Measurements from ENCODE around the gene FAM171A2.
A peak's percentile ranks its signal among the peaks of the same experiment; 100 is the strongest.

The FAM171A2 gene

DNA sequence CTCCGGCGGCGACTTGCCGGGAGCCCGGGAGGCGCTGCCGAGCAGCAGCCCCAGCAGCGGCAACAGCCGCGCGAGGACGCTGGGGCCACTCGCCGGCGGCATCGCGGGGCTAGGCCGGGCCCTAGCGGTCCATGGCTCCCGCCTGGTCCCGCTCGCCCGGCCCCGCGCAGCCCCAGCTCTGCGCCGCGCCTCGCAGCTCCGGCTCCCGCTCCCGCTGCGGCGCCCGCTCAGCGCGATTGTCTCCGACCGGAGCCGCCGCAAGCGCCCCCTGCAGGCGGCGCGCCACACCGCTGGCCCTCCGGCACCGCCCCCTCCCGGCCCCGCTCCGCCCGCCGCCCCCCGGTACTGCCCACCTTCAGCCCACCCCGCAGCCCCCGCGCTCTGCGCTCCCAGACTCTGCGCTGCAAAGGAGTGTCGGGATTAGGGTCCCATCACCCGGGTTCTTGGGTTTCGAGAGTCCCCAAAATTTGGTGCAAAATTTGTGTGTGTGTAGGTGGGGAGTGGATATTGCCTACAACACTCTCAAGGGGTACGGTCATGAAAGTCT is at the start of gene FAM171A2:
Gene FAM171A2 (minus strand): TSS at position 241 of the 547 bp plus-strand sequence. CDS start 139 bp downstream, at position 102.
- H3K9me3 ChIP-seq (ENCODE audit: insufficient read depth, low read length), result no peaks in the 10 kb centered on the region
- TF ChIP-seq ZNF274 (IDR thresholded peaks at IDR 0.05; ENCODE audit: low read depth, low read length) (no peak), YY1 (IDR thresholded peaks at IDR 0.05; ENCODE audit: insufficient read depth, insufficient read length) (no peak), SUZ12 (IDR thresholded peaks at IDR 0.05; ENCODE audit: extremely low read depth, insufficient read depth, insufficient read length) (no peak)
- peaks cover 10% of the 10 kb centered on the region for H3K36me3 ChIP-seq (ENCODE audit: insufficient read depth, insufficient read length, low read length)
- peak within 1 kb of the TSS; percentile 77 for H3K9ac ChIP-seq (ENCODE audit: insufficient read length, low read depth)
- no peak for DNase-seq (ENCODE audit: low read depth, low spot score)
- peaks cover 18% of the 10 kb centered on the region for H3K4me1 ChIP-seq (ENCODE audit: insufficient read depth, insufficient read length)
- peak within 1 kb of the TSS; percentile 57 for H3K4me3 ChIP-seq (ENCODE audit: insufficient read length, low read depth)
- H3K27me3 ChIP-seq (ENCODE audit: insufficient read depth, insufficient read length), result peaks cover 22% of the 10 kb centered on the region

- Histone ChIP-seq H3K9ac (ENCODE audit: insufficient read length, low read depth) (no peak overlapping the region), H3K27me3 (ENCODE audit: insufficient read depth, insufficient read length) (no peaks in the 10 kb centered on the region), H3K36me3 (ENCODE audit: insufficient read depth, insufficient read length, low read length) (peaks cover 14% of the 10 kb centered on the region), H3K4me1 (ENCODE audit: insufficient read depth, insufficient read length) (no peaks in the 10 kb centered on the region), H3K4me3 (ENCODE audit: insufficient read length, low read depth) (no peak overlapping the region), H3K9me3 (ENCODE audit: insufficient read depth, low read length) (no peaks in the 10 kb centered on the region)
- no peak for DNase-seq (ENCODE audit: low read depth, low spot score)
- TF ChIP-seq YY1 (IDR thresholded peaks at IDR 0.05; ENCODE audit: insufficient read depth, insufficient read length) (no peak), SUZ12 (IDR thresholded peaks at IDR 0.05; ENCODE audit: extremely low read depth, insufficient read depth, insufficient read length) (no peak), ZNF274 (IDR thresholded peaks at IDR 0.05; ENCODE audit: low read depth, low read length) (no peak)
Measured at GRCh38 chr17:44409309-44410028, 45.8 kb upstream of the FAM171A2 start.

GRCh38 chr17:44408786-44409185 is 45.1 kb upstream of the FAM171A2 start:
- DNase-seq (ENCODE audit: low read depth, low spot score), result no peak
- H3K36me3 ChIP-seq (ENCODE audit: insufficient read depth, insufficient read length, low read length), result peaks cover 17% of the 10 kb centered on the region
- H3K4me3 ChIP-seq (ENCODE audit: insufficient read length, low read depth), result no peak overlapping the region
- no peaks in the 10 kb centered on the region for H3K4me1 ChIP-seq (ENCODE audit: insufficient read depth, insufficient read length)
- TF ChIP-seq ZNF274 (IDR thresholded peaks at IDR 0.05; ENCODE audit: low read depth, low read length) (no peak), SUZ12 (IDR thresholded peaks at IDR 0.05; ENCODE audit: extremely low read depth, insufficient read depth, insufficient read length) (no peak), YY1 (IDR thresholded peaks at IDR 0.05; ENCODE audit: insufficient read depth, insufficient read length) (no peak)
- no peaks in the 10 kb centered on the region for H3K9me3 ChIP-seq (ENCODE audit: insufficient read depth, low read length)
- H3K27me3 ChIP-seq (ENCODE audit: insufficient read depth, insufficient read length), result no peaks in the 10 kb centered on the region
- H3K9ac ChIP-seq (ENCODE audit: insufficient read length, low read depth), result no peak overlapping the region

GRCh38 chr17:44402564-44403172 is 39.0 kb upstream of the FAM171A2 start:
- no peaks in the 10 kb centered on the region for H3K9me3 ChIP-seq (ENCODE audit: insufficient read depth, low read length)
- H3K9ac ChIP-seq (ENCODE audit: insufficient read length, low read depth), result no peak overlapping the region
- H3K36me3 ChIP-seq (ENCODE audit: insufficient read depth, insufficient read length, low read length), result peaks cover 66% of the 10 kb centered on the region

DNA sequence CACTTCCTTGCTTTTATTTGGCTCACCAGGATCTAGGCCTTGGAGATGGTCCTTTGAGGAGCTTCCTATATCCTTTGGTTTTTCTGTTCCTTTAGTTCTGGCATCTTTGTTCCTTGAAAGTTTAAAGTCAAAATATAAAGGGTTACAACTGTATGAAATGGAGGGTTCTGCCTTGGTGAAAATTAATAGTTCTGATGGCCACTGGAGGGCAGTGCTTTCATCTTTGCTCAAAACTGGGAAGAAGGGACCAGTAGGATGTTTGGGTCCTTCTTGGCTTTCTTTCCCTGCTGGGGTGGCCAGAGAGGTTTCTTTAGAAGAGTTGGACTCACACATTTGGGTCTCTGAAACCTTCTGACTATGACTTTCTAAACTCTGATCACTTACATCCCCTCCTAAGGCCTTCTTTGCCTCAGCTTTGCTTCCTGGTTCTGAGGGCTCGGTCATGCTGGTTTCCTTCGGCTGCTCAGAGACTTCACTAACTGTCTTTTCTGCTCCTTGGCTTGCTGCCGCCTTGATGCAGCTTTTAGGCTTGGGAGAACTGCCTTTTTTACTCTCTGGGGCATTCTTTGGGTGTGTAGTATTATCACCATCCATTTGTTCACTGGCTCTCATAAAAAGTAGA is 36.7 kb upstream of the FAM171A2 start:
- H3K36me3 ChIP-seq (ENCODE audit: insufficient read depth, insufficient read length, low read length), result peaks cover 85% of the 10 kb centered on the region
- TF ChIP-seq ZNF274 (IDR thresholded peaks at IDR 0.05; ENCODE audit: low read depth, low read length) (no peak), YY1 (IDR thresholded peaks at IDR 0.05; ENCODE audit: insufficient read depth, insufficient read length) (no peak), SUZ12 (IDR thresholded peaks at IDR 0.05; ENCODE audit: extremely low read depth, insufficient read depth, insufficient read length) (no peak)
- no peaks in the 10 kb centered on the region for H3K4me1 ChIP-seq (ENCODE audit: insufficient read depth, insufficient read length)
- no peak overlapping the region for H3K9ac ChIP-seq (ENCODE audit: insufficient read length, low read depth)
- H3K9me3 ChIP-seq (ENCODE audit: insufficient read depth, low read length), result no peaks in the 10 kb centered on the region
- H3K4me3 ChIP-seq (ENCODE audit: insufficient read length, low read depth), result no peak overlapping the region
- DNase-seq (ENCODE audit: low read depth, low spot score), result no peak
- H3K27me3 ChIP-seq (ENCODE audit: insufficient read depth, insufficient read length), result no peaks in the 10 kb centered on the region

More at GRCh38 chr17:44402564-44403172, 39.0 kb upstream of the FAM171A2 start:
- no peak for TF ChIP-seq SUZ12 (IDR thresholded peaks at IDR 0.05; ENCODE audit: extremely low read depth, insufficient read depth, insufficient read length)
- no peak for TF ChIP-seq YY1 (IDR thresholded peaks at IDR 0.05; ENCODE audit: insufficient read depth, insufficient read length)
- no peak for TF ChIP-seq ZNF274 (IDR thresholded peaks at IDR 0.05; ENCODE audit: low read depth, low read length)
- no peak for DNase-seq (ENCODE audit: low read depth, low spot score)
- Histone ChIP-seq H3K4me1 (ENCODE audit: insufficient read depth, insufficient read length) (no peaks in the 10 kb centered on the region), H3K27me3 (ENCODE audit: insufficient read depth, insufficient read length) (no peaks in the 10 kb centered on the region), H3K4me3 (ENCODE audit: insufficient read length, low read depth) (no peak overlapping the region)

- no peak overlapping the region for H3K9ac ChIP-seq (ENCODE audit: insufficient read length, low read depth)
- H3K36me3 ChIP-seq (ENCODE audit: insufficient read depth, insufficient read length, low read length), result peaks cover 80% of the 10 kb centered on the region
- no peaks in the 10 kb centered on the region for H3K9me3 ChIP-seq (ENCODE audit: insufficient read depth, low read length)
- no peaks in the 10 kb centered on the region for H3K4me1 ChIP-seq (ENCODE audit: insufficient read depth, insufficient read length)
- TF ChIP-seq ZNF274 (IDR thresholded peaks at IDR 0.05; ENCODE audit: low read depth, low read length) (no peak), SUZ12 (IDR thresholded peaks at IDR 0.05; ENCODE audit: extremely low read depth, insufficient read depth, insufficient read length) (no peak), YY1 (IDR thresholded peaks at IDR 0.05; ENCODE audit: insufficient read depth, insufficient read length) (no peak)
- DNase-seq (ENCODE audit: low read depth, low spot score), result no peak
- no peaks in the 10 kb centered on the region for H3K27me3 ChIP-seq (ENCODE audit: insufficient read depth, insufficient read length)
- no peak overlapping the region for H3K4me3 ChIP-seq (ENCODE audit: insufficient read length, low read depth)
Measured at GRCh38 chr17:44398692-44399691, 35.3 kb upstream of the FAM171A2 start.
